K562 (cell line): Measurements from ENCODE around the gene ELMO1. TPM values are rescaled to one million over a fixed set of nuclear protein-coding genes. Genes with fewer than 3 reads are reported as not detected.

Experiments used
- ATAC-seq: fragments of 200-7000 bp; cut with Tn5 transposase; 3 replicates; pipeline ENCODE4 v1.9.1; 2020; ENCODE audit warnings: moderate library complexity
- BruUV-seq: library from RNA; stranded (reverse); fragments of 400-500 nt; replicated peaks from 2 replicates; lab custom pipeline; 2021; lab: Mats Ljungman, UMichigan
- CTCF ChIA-PET: fragments of 300-600 bp; formaldehyde crosslinking; extraction: SDS; loops from one replicate; lab custom pipeline; 2021; ENCODE audit warnings: low intra/inter-chr PET ratio; lab: Yijun Ruan, JAX
- POLR2A ChIA-PET: fragments of 300-600, 350-650 bp; sonication (Branson Sonifier 250); formaldehyde crosslinking; extraction: SDS; loops from one replicate; lab custom pipeline; 2021; ENCODE audit warnings: antibody characterized with exemption, inconsistent platforms; lab: Yijun Ruan, JAX
- DNase-seq, 4 experiments: peaks; one replicate each; pipeline versions ENCODE4 v3.0.0 to v3.0.0-alpha.2; 2011 to 2018; ENCODE audit warnings: low spot score in 3 of 4, mixed read lengths in 3 of 4; ENCODE audit errors: extremely low read depth in 1 of 4
- FAIRE-seq: peaks from 2 replicates; lab custom pipeline; 2011; peaks lifted over from hg19 to GRCh38; lab: Jason Lieb, UNC
- H2AFZ ChIP-seq: 2 replicates; pipeline ENCODE4 v1.6.0; 2011; ENCODE audit warnings: low read depth, low read length, control low read depth, inconsistent platforms
- H3K27ac ChIP-seq: fragments of 200-600 bp; 3 replicates; pipeline ENCODE4 v1.8.0; 2011; ENCODE audit warnings: low read depth, mild to moderate bottlenecking, control low read depth, inconsistent platforms, low read length, moderate library complexity, mixed read lengths; ENCODE audit errors: extremely low read depth
- H3K27me3 ChIP-seq, 2 experiments: fragments of 300-600 bp in 1 of 2; 2 replicates in 1 of 2; 3 replicates in 1 of 2; pipeline versions ENCODE4 v1.6.0 to v1.8.0; 2011; ENCODE audit warnings: inconsistent platforms in 2 of 2, low read length in 2 of 2, mild to moderate bottlenecking in 1 of 2, mixed read lengths in 1 of 2, moderate library complexity in 1 of 2; ENCODE audit not compliant: control insufficient read depth in 2 of 2, insufficient read depth in 2 of 2
- H3K36me3 ChIP-seq: fragments of 300-600 bp; 3 replicates; pipeline ENCODE4 v1.8.0; 2011; ENCODE audit warnings: mild to moderate bottlenecking, low read length, inconsistent platforms; ENCODE audit not compliant: control insufficient read depth, insufficient read depth
- H3K4me1 ChIP-seq, 2 experiments: fragments of 200-600 bp in 1 of 2; replicated peaks in 1 of 2; 2 replicates in 1 of 2; 3 replicates in 1 of 2; pipeline versions ENCODE4 v1.5.1 to v1.8.0; 2011; ENCODE audit warnings: inconsistent platforms in 2 of 2, low read length in 2 of 2, mild to moderate bottlenecking in 1 of 2, mixed read lengths in 1 of 2, moderate library complexity in 1 of 2; ENCODE audit not compliant: control insufficient read depth in 2 of 2, insufficient read depth in 2 of 2
- H3K4me2 ChIP-seq: 2 replicates; pipeline ENCODE4 v1.6.1; 2011; ENCODE audit warnings: low read length, control low read depth, inconsistent platforms, mixed read lengths; ENCODE audit not compliant: insufficient read depth
- H3K4me3 ChIP-seq: fragments of 200-600 bp; sonication (generic), shearing (Covaris generic); 2 replicates; pipeline ENCODE4 v1.5.1; 2016; ENCODE audit warnings: control low read depth, inconsistent platforms
- H3K79me2 ChIP-seq: fragments of 200-600 bp; 3 replicates; pipeline ENCODE4 v1.8.0; 2011; ENCODE audit warnings: low read length, inconsistent platforms; ENCODE audit not compliant: control insufficient read depth, insufficient read depth
- H3K9ac ChIP-seq, 2 experiments: 2 replicates each; pipeline versions ENCODE4 v1.6.0 to v1.6.1; 2011; ENCODE audit warnings: low read depth in 2 of 2, low read length in 2 of 2, control low read depth in 1 of 2, inconsistent platforms in 1 of 2, mild to moderate bottlenecking in 1 of 2, mixed read lengths in 1 of 2; ENCODE audit not compliant: insufficient read depth in 1 of 2
- H3K9me1 ChIP-seq: one replicate; pipeline ENCODE4 v1.6.0; 2011; ENCODE audit warnings: inconsistent platforms, mild to moderate bottlenecking, low read length, moderate library complexity; ENCODE audit not compliant: control insufficient read depth, insufficient read depth
- H3K9me3 ChIP-seq: replicated peaks from 2 replicates; pipeline ENCODE4 v1.5.1; 2011; ENCODE audit warnings: low read depth, low read length, inconsistent platforms; ENCODE audit not compliant: control insufficient read depth, insufficient read depth
- H4K20me1 ChIP-seq: replicated peaks from 2 replicates; pipeline ENCODE4 v1.6.1; 2011; ENCODE audit warnings: low read length, inconsistent platforms, mixed read lengths; ENCODE audit not compliant: control insufficient read depth, insufficient read depth
- ATF1 ChIP-seq, 2 experiments: fragments of 450-650 bp in 1 of 2; IDR thresholded peaks; 2 replicates each; pipeline ENCODE4 v1.6.1; 2016; ENCODE audit warnings: missing compliant biosample characterization in 1 of 2, missing genetic modification characterization in 1 of 2
- ATF6 ChIP-seq: sonication (generic); formaldehyde crosslinking; IDR thresholded peaks from 2 replicates; pipeline ENCODE4 v1.4.0; 2020; ENCODE audit warnings: mild to moderate bottlenecking, missing genetic modification reagents
- CBX1 ChIP-seq: sonication (generic); IDR thresholded peaks from 2 replicates; pipeline ENCODE4 v1.6.1; 2016; ENCODE audit warnings: antibody characterized with exemption, low read depth, mild to moderate bottlenecking
- ETV5 ChIP-seq: sonication (generic); formaldehyde crosslinking; IDR thresholded peaks from 2 replicates; pipeline ENCODE4 v1.4.0; 2020; ENCODE audit warnings: low read depth, mild to moderate bottlenecking, missing genetic modification reagents
- GABPB1 ChIP-seq: sonication (generic); formaldehyde crosslinking; IDR thresholded peaks from 2 replicates; pipeline ENCODE4 v1.8.0; 2022; ENCODE audit warnings: mild to moderate bottlenecking, missing genetic modification reagents
- GTF2F1 ChIP-seq: IDR thresholded peaks from 2 replicates; pipeline ENCODE4 v1.6.1; 2011; ENCODE audit warnings: low read depth, low read length, improper control_type of control experiment
- HES1 ChIP-seq: fragments of 450-650 bp; IDR thresholded peaks from 2 replicates; pipeline ENCODE4 v1.6.1; 2016; ENCODE audit warnings: low read depth, mild to moderate bottlenecking, moderate library complexity
- LARP7 ChIP-seq: fragments of 450-650 bp; IDR thresholded peaks from 2 replicates; pipeline ENCODE4 v1.6.1; 2016
- LCOR ChIP-seq: sonication (generic); formaldehyde crosslinking; IDR thresholded peaks from 2 replicates; pipeline ENCODE4 v1.8.0; 2022; ENCODE audit warnings: mild to moderate bottlenecking, missing genetic modification reagents
- MNT ChIP-seq, 2 experiments: fragments of 450-650 bp; conservative IDR thresholded peaks; 2 replicates each; pipeline ENCODE4 v1.6.1; 2017; ENCODE audit warnings: mild to moderate bottlenecking in 2 of 2, moderate library complexity in 2 of 2
- MYC ChIP-seq, 2 experiments: fragments of 250-450 bp in 1 of 2; sonication (Bioruptor Pico) in 1 of 2; IDR thresholded peaks; 2 replicates each; pipeline versions ENCODE4 v1.5.1 to v1.6.1; 2012 to 2021; ENCODE audit warnings: low read depth in 2 of 2, borderline replicate concordance in 1 of 2, improper control_type of control experiment in 1 of 2, low read length in 1 of 2, mild to moderate bottlenecking in 1 of 2, moderate library complexity in 1 of 2
- PHF21A ChIP-seq: fragments of 450-650 bp; IDR thresholded peaks from 2 replicates; pipeline ENCODE4 v1.6.1; 2017; ENCODE audit warnings: low read depth, borderline replicate concordance
- PHF8 ChIP-seq: fragments of 200-600 bp; sonication (generic); IDR thresholded peaks from 2 replicates; pipeline ENCODE4 v1.6.1; 2012; ENCODE audit warnings: mixed run types, mild to moderate bottlenecking, inconsistent platforms, low read length, moderate library complexity, borderline replicate concordance
- RBM34 ChIP-seq: fragments of 200-400 bp; formaldehyde crosslinking; IDR thresholded peaks from 2 replicates; pipeline ENCODE4 v1.6.1; 2018; ENCODE audit warnings: low read length, borderline replicate concordance; ENCODE audit not compliant: insufficient read depth
- RBM39 ChIP-seq: fragments of 200-400 bp; formaldehyde crosslinking; optimal IDR thresholded peaks from 2 replicates; pipeline ENCODE3; 2018; ENCODE audit warnings: low read depth, low read length
- ZNF584 ChIP-seq: fragments of 200-800 bp; sonication (Bioruptor generic); IDR thresholded peaks from 2 replicates; pipeline ENCODE4 v1.6.1; 2016; ENCODE audit warnings: low read depth, mild to moderate bottlenecking, missing genetic modification characterization, missing compliant biosample characterization
- WGBS: fragments of 100-300 bp; shearing (Covaris generic); methylation state at CpG from one replicate; pipeline ENCODE4 v1.1.6; 2016; ENCODE audit warnings: low coverage, mixed read lengths; ENCODE audit not compliant: insufficient coverage; ENCODE audit errors: missing lambda C conversion rate; 5-methylcytosine and 5-hydroxymethylcytosine counted together
- in situ Hi-C: fragments of 300-500 bp; cut with MboI; formaldehyde crosslinking; loops from 4 replicates; pipeline ENCODE4 v1.15.0; 2018; ENCODE audit warnings: inconsistent platforms, mixed read lengths
- intact Hi-C: fragments of 100-400 bp; cut with micrococcal nuclease; formaldehyde crosslinking; loops from 2 replicates; pipeline ENCODE4 v1.14.2; 2022
- polyA plus RNA-seq, 8 experiments: library from polyadenylated mRNA; depleted of rRNA in 4 of 8; stranded (reverse) in 5 of 8; unstranded in 3 of 8; fragments of >200 nt; fragmentation: Nextera tagmentation in 2 of 8; fragmentation: Illumina TruSeq in 1 of 8; extraction: Ambion mirVana in 2 of 8; extraction: Trizol in 1 of 8; gene quantifications; 2 replicates each; pipeline versions ENCODE4 v1.2.1 to v1.2.3, GENCODE V29; 2011 to 2014; ENCODE audit warnings: inconsistent platforms in 1 of 8, missing spikeins in 1 of 8
- total RNA-seq, 7 experiments: library from RNA; depleted of rRNA in 6 of 7; stranded (reverse); fragments of >200 nt in 6 of 7; fragmentation: Illumina TruSeq in 2 of 7; extraction: Trizol in 2 of 7; gene quantifications; 2 replicates each; pipeline versions ENCODE4 v1.2.1 to v1.2.3, GENCODE V29; 2011 to 2021; ENCODE audit warnings: low replicate concordance in 1 of 7
- TF ChIP-seq, protein P1 (sequence below): fragments of 450-650 bp; IDR thresholded peaks from 2 replicates; pipeline ENCODE4 v1.6.1; 2017; ENCODE audit warnings: antibody characterized with exemption

ELMO1 gene
- total and polyA plus RNA-seq, 9 of the 15 experiments (the other 6 are each of a cell fraction or from before 2014, with no cell fraction given), result 0.36 to 7.2 (median 3.6) TPM

GRCh38 chr7:37443627-37444026 is 5.0 kb downstream of the ELMO1 start:
- no peaks in the 10 kb centered on the region for H3K79me2 ChIP-seq
- peaks cover 8 to 22% of the 10 kb centered on the region in 2 experiments; a peak in 4 of 5 replicates for H3K27me3 ChIP-seq
- no peak overlapping the region for H3K4me3 ChIP-seq
- CTCF ChIA-PET, result no interaction called here
- no peaks in the 10 kb centered on the region for H3K9me3 ChIP-seq
- no peaks in the 10 kb centered on the region for H3K9me1 ChIP-seq
- H3K27ac ChIP-seq, result no peak overlapping the region
- no peaks in the 10 kb centered on the region for H4K20me1 ChIP-seq
- H3K4me1 ChIP-seq, result peaks cover 0 to 13% of the 10 kb centered on the region in 2 experiments; a peak in 2 of 5 replicates
- no peak overlapping the region for H3K9ac ChIP-seq
- no peak for DNase-seq
- no TSS peak for BruUV-seq
- 0% methylated on average over 1 of the region's 1 CpG for WGBS
- in situ Hi-C loops, result no loop called here
- FAIRE-seq, result no peak
- intact Hi-C loops, result no loop called here
- H3K36me3 ChIP-seq, result no peaks in the 10 kb centered on the region
- no peak for ATAC-seq
- POLR2A ChIA-PET, result interaction anchor here (0.7 to 0.9 kb wide), 2 partner anchors 131 to 926 kb away, joined by 3 to 4 read pairs; no protein-coding TSS in a partner anchor
- no peak overlapping the region for H3K4me2 ChIP-seq
- H2AFZ ChIP-seq, result no peak overlapping the region
- TF ChIP-seq HES1 (no peak), ETV5 (CRISPR knock-in tag) (no peak), RBM39 (no peak), MNT (conservative IDR thresholded peaks at IDR 0.05) (no peak), ATF1 (CRISPR knock-in tag; IDR thresholded peaks at IDR 0.05) (no peak), ATF1 (tag; IDR thresholded peaks at IDR 0.05) (no peak), MYC (IDR thresholded peaks at IDR 0.05; ENCODE audit: low read depth, low read length) (no peak), MYC (CRISPR knock-in tag; IDR thresholded peaks at IDR 0.05; ENCODE audit: borderline replicate concordance, low read depth) (no peak), PHF8 (no peak), GABPB1 (CRISPR knock-in tag) (no peak), PHF21A (no peak), ATF6 (CRISPR knock-in tag) (no peak), LARP7 (no peak), GTF2F1 (no peak), LCOR (no peak), CBX1 (no peak), RBM34 (no peak), ZNF584 (CRISPR knock-in tag) (no peak)
- TF ChIP-seq, protein P1, sequence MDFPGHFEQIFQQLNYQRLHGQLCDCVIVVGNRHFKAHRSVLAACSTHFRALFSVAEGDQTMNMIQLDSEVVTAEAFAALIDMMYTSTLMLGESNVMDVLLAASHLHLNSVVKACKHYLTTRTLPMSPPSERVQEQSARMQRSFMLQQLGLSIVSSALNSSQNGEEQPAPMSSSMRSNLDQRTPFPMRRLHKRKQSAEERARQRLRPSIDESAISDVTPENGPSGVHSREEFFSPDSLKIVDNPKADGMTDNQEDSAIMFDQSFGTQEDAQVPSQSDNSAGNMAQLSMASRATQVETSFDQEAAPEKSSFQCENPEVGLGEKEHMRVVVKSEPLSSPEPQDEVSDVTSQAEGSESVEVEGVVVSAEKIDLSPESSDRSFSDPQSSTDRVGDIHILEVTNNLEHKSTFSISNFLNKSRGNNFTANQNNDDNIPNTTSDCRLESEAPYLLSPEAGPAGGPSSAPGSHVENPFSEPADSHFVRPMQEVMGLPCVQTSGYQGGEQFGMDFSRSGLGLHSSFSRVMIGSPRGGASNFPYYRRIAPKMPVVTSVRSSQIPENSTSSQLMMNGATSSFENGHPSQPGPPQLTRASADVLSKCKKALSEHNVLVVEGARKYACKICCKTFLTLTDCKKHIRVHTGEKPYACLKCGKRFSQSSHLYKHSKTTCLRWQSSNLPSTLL, result no peak
